ENCODE data around the gene MPHOSPH9.

DNA sequence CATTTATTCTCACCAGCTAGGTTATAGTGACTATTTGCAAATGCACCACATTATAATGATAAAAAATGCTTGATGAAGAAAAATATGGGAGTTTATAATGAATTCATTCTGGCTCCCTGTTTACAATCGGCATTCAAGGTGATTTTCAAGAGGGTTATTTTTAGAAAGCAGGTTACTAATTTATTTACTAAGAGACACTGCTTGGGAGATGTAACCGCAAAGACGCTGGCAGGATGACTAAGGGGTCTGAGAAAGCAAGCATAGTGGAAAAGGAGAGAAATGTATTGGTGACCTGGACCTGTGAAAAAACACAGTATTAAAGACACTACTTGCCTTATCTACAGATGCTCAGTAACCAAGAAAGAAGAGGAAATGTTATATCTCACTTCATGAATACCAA lies 68.7 kb downstream of the MPHOSPH9 start:
- TF ChIP-seq, protein P1, sequence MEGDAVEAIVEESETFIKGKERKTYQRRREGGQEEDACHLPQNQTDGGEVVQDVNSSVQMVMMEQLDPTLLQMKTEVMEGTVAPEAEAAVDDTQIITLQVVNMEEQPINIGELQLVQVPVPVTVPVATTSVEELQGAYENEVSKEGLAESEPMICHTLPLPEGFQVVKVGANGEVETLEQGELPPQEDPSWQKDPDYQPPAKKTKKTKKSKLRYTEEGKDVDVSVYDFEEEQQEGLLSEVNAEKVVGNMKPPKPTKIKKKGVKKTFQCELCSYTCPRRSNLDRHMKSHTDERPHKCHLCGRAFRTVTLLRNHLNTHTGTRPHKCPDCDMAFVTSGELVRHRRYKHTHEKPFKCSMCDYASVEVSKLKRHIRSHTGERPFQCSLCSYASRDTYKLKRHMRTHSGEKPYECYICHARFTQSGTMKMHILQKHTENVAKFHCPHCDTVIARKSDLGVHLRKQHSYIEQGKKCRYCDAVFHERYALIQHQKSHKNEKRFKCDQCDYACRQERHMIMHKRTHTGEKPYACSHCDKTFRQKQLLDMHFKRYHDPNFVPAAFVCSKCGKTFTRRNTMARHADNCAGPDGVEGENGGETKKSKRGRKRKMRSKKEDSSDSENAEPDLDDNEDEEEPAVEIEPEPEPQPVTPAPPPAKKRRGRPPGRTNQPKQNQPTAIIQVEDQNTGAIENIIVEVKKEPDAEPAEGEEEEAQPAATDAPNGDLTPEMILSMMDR (IDR thresholded peaks at IDR 0.05), result no peak
- no peak for TF ChIP-seq ATF1 (CRISPR knock-in tag; IDR thresholded peaks at IDR 0.05)
